Measurements from ENCODE around the gene ITGA5. TPM values are rescaled to one million over a fixed set of nuclear protein-coding genes. Genes with fewer than 3 reads are reported as not detected.

ITGA5 gene
- total RNA-seq, 1 donor: 401 TPM

GRCh38 chr12:54374562-54375258, 44.4 kb downstream of the ITGA5 start:
- no peak overlapping the region for H3K4me3 ChIP-seq (ENCODE audit: insufficient read depth, low read length)
- peak; percentile 71 for DNase-seq (ENCODE audit: insufficient read length, low spot score, missing footprints)
- H2AFZ ChIP-seq (ENCODE audit: low read length): no peak overlapping the region
- H3K27me3 ChIP-seq (ENCODE audit: insufficient read depth, low read length): no peaks in the 10 kb centered on the region
- no peaks in the 10 kb centered on the region for H3K36me3 ChIP-seq (ENCODE audit: insufficient read depth, low read length)
- H3K79me2 ChIP-seq (ENCODE audit: insufficient read depth, low read length): no peaks in the 10 kb centered on the region
- H3K9me3 ChIP-seq (ENCODE audit: low read depth, low read length): no peaks in the 10 kb centered on the region
- H3K4me1 ChIP-seq (ENCODE audit: insufficient read depth, low read length): peaks cover 14% of the 10 kb centered on the region
- no peaks in the 10 kb centered on the region for H4K20me1 ChIP-seq (ENCODE audit: insufficient read depth, low read length)
- no peak for TF ChIP-seq CTCF (IDR thresholded peaks at IDR 0.05; ENCODE audit: extremely low read depth, low read depth, low read length)
- no peak overlapping the region for H3K4me2 ChIP-seq (ENCODE audit: insufficient read depth, low read length)
- H3K27ac ChIP-seq (ENCODE audit: low read depth, low read length): no peak overlapping the region

GRCh38 chr12:54373649-54374561, 45.2 kb downstream of the ITGA5 start:
- Histone ChIP-seq H4K20me1 (ENCODE audit: insufficient read depth, low read length) (no peaks in the 10 kb centered on the region), H3K4me3 (ENCODE audit: insufficient read depth, low read length) (no peak overlapping the region), H2AFZ (ENCODE audit: low read length) (no peak overlapping the region), H3K79me2 (ENCODE audit: insufficient read depth, low read length) (no peaks in the 10 kb centered on the region), H3K4me2 (ENCODE audit: insufficient read depth, low read length) (no peak overlapping the region), H3K27ac (ENCODE audit: low read depth, low read length) (no peak overlapping the region), H3K4me1 (ENCODE audit: insufficient read depth, low read length) (peaks cover 8% of the 10 kb centered on the region), H3K27me3 (ENCODE audit: insufficient read depth, low read length) (no peaks in the 10 kb centered on the region), H3K9me3 (ENCODE audit: low read depth, low read length) (no peaks in the 10 kb centered on the region), H3K36me3 (ENCODE audit: insufficient read depth, low read length) (no peaks in the 10 kb centered on the region)
- peak; percentile 73 for DNase-seq (ENCODE audit: insufficient read length, low spot score, missing footprints)
- no peak for TF ChIP-seq CTCF (IDR thresholded peaks at IDR 0.05; ENCODE audit: extremely low read depth, low read depth, low read length)

DNA sequence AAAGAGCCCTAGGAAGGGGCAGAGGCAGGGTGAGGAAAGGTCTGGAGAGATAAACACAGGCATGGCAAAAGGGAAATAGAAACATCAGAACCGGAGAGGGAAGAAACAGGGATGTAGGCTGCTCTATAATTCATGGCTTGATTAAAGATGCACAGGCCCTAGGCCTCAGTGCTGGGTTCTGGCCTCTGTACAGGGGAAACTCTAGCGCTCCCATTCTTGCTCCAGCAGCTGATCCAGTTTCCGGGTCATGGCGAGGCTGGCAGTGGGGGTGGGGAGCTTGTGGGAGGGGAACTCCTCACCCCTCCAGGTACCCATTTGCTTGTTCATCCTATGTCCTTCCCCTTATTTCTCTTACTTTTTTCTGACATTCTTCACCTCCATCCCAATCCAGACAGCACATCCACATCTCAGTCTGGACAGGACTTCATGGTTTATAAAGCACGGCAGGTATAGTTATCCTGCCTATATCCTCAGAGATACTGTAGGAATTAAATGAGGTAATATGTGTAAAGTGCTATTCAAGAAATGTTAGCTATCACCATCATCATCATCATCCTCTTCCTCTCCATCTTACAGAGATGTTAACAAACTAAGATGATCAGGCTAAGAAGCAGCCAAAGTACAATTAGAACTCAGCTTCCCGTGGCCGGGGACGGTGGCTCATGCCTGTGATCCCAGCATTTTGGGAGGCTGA, 46.8 kb downstream of the ITGA5 start:
- H3K27ac ChIP-seq (ENCODE audit: low read depth, low read length): no peak overlapping the region
- H3K9me3 ChIP-seq (ENCODE audit: low read depth, low read length): no peaks in the 10 kb centered on the region
- no peak for TF ChIP-seq CTCF (IDR thresholded peaks at IDR 0.05; ENCODE audit: extremely low read depth, low read depth, low read length)
- no peaks in the 10 kb centered on the region for H3K79me2 ChIP-seq (ENCODE audit: insufficient read depth, low read length)
- peak; percentile 68 for DNase-seq (ENCODE audit: insufficient read length, low spot score, missing footprints)
- no peak overlapping the region for H3K4me2 ChIP-seq (ENCODE audit: insufficient read depth, low read length)
- H4K20me1 ChIP-seq (ENCODE audit: insufficient read depth, low read length): no peaks in the 10 kb centered on the region
- H3K27me3 ChIP-seq (ENCODE audit: insufficient read depth, low read length): no peaks in the 10 kb centered on the region
- no peaks in the 10 kb centered on the region for H3K36me3 ChIP-seq (ENCODE audit: insufficient read depth, low read length)
- no peak overlapping the region for H2AFZ ChIP-seq (ENCODE audit: low read length)
- peaks cover 14% of the 10 kb centered on the region for H3K4me1 ChIP-seq (ENCODE audit: insufficient read depth, low read length)
- no peak overlapping the region for H3K4me3 ChIP-seq (ENCODE audit: insufficient read depth, low read length)
